Progenitor cell of endocrine pancreas (in vitro differentiated cells): ENCODE results near the gene RPN2. TPM values are rescaled to one million over a fixed set of nuclear protein-coding genes. Genes with fewer than 3 reads are reported as not detected.

Source experiments
- DNase-seq: peaks from one replicate; pipeline ENCODE4 v3.0.0; 2021; ENCODE audit warnings: low spot score; ENCODE audit not compliant: unreplicated experiment
- H3K27ac Mint-ChIP-seq: 2 replicates; pipeline ENCODE4 v1.8.0; 2021; ENCODE audit warnings: mild to moderate bottlenecking, moderate library complexity, mixed read lengths
- H3K27me3 Mint-ChIP-seq: 2 replicates; pipeline ENCODE4 v1.8.0; 2021; ENCODE audit warnings: mixed read lengths
- H3K36me3 Mint-ChIP-seq: 2 replicates; pipeline ENCODE4 v1.8.0; 2022; ENCODE audit warnings: mixed read lengths; ENCODE audit not compliant: insufficient read depth
- H3K4me1 Mint-ChIP-seq: 2 replicates; pipeline ENCODE4 v1.8.0; 2021; ENCODE audit warnings: low read depth, mixed read lengths
- H3K4me3 Mint-ChIP-seq: 2 replicates; pipeline ENCODE4 v1.8.0; 2021; ENCODE audit warnings: low read depth, mild to moderate bottlenecking, moderate library complexity, mixed read lengths
- H3K9me3 Mint-ChIP-seq: 2 replicates; pipeline ENCODE4 v1.8.0; 2021; ENCODE audit warnings: low read depth, mixed read lengths
- total RNA-seq: library from RNA; stranded (reverse); gene quantifications from 2 replicates; pipeline ENCODE4 v1.2.1, GENCODE V29; 2021
- TF ChIP-seq, protein P1 (sequence below): fragments of 200-600 bp; sonication (generic); IDR thresholded peaks from one replicate; pipeline ENCODE4 v1.5.0; 2021; ENCODE audit warnings: antibody characterized with exemption, mild to moderate bottlenecking; ENCODE audit not compliant: unreplicated experiment

RPN2 gene
- total RNA-seq, 1 donor from 2014 or later: 213 TPM

DNA sequence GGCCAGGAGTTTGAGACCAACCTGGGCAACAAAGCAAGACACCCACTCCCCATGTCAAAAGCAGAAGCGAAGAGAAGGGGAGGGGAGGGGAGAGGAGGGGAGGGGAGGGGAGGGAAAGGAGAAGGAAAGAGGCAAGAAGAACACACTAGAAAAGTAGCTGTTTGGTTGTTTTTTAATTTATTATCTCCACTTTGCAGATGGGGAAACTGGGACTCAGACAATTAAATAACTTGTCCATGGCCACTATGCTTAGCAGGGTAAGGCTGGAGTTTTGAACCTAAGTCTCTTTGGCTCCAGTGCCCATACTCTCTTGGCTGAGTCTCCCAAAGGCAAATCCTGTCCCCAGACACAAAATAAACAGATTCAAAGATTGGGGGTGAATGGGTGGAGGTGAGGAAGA lies 94.9 kb downstream of the RPN2 start:
- H3K27ac Mint-ChIP-seq: no peak overlapping the region
- no peaks in the 10 kb centered on the region for H3K27me3 Mint-ChIP-seq
- DNase-seq: no peak
- H3K36me3 Mint-ChIP-seq: no peaks in the 10 kb centered on the region
- TF ChIP-seq, protein P1, sequence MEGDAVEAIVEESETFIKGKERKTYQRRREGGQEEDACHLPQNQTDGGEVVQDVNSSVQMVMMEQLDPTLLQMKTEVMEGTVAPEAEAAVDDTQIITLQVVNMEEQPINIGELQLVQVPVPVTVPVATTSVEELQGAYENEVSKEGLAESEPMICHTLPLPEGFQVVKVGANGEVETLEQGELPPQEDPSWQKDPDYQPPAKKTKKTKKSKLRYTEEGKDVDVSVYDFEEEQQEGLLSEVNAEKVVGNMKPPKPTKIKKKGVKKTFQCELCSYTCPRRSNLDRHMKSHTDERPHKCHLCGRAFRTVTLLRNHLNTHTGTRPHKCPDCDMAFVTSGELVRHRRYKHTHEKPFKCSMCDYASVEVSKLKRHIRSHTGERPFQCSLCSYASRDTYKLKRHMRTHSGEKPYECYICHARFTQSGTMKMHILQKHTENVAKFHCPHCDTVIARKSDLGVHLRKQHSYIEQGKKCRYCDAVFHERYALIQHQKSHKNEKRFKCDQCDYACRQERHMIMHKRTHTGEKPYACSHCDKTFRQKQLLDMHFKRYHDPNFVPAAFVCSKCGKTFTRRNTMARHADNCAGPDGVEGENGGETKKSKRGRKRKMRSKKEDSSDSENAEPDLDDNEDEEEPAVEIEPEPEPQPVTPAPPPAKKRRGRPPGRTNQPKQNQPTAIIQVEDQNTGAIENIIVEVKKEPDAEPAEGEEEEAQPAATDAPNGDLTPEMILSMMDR: no peak
- H3K9me3 Mint-ChIP-seq: no peaks in the 10 kb centered on the region
- peaks cover 11% of the 10 kb centered on the region for H3K4me1 Mint-ChIP-seq
- H3K4me3 Mint-ChIP-seq: no peak overlapping the region

DNA sequence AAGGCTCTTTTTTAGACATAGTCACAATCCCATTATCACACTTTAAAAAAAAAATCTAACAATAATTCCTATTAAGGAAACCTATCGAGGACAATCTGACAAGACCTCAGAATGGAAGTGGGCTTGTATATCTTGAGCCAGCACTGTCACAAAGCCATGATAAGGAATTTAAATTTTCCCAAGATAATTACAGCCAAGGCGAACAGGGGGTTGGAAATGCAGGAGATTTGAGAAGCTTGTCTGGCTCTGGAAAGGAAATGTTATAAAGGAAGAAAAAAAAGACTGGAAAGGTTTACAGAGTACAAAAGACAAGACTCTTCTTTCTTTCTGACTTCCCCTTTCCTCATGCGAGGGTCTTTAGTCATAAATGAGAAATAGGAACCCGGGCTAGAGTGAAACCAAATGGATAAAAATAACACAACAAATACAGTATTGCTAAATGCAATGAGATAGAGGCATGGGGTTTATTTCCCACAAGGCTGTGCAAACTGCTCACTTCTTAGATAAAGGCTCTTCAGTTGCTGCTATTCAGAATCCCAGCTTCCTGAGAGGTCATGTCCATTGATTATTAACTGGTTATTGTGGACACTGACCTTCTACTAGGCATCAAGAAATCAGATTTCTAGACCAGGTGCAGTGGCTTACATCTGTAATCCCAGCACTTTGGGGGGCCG lies 95.9 kb downstream of the RPN2 start:
- H3K4me3 Mint-ChIP-seq: no peak overlapping the region
- no peak for DNase-seq
- TF ChIP-seq, protein P1: no peak
- H3K9me3 Mint-ChIP-seq: no peaks in the 10 kb centered on the region
- H3K27me3 Mint-ChIP-seq: no peaks in the 10 kb centered on the region
- peaks cover 12% of the 10 kb centered on the region for H3K4me1 Mint-ChIP-seq
- H3K36me3 Mint-ChIP-seq: no peaks in the 10 kb centered on the region
- no peak overlapping the region for H3K27ac Mint-ChIP-seq

DNA sequence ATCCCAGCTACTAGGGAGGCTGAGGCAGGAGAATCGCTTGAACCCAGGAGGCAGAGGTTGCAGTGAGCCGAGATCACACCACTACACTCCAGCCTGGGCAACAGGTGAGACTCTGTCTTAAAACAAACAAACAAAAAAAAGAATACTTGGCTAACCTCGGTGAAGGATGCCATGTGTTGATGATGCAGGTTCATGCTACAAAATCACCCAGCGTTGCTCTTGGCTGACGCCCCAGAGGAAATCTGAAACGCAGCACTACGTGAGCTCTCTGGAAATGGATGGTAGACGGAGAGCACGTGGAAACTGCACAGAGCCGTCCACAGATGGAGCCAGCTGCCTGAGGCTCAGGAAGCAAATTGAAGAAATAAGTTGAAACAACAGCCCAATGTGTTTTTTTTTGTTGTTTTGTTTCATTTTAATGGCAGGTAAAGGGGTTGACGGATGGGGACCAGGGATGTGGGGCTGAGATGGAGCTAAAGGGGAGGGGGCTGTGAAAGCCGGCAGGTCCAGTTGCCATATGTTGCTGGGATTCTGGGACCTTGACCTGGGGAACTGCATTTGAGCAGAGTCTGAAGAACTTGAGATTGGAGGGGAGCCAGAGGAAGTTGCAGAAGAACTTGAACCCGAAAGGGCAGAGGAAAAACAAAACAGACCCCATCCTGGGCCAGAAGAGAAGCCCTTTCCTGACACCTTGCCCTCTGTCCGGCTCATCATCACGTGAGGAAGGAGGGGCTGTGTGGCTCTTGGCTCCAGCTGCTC lies 97.5 kb downstream of the RPN2 start:
- H3K4me1 Mint-ChIP-seq: peaks cover 17% of the 10 kb centered on the region
- H3K27ac Mint-ChIP-seq: no peak overlapping the region
- no peaks in the 10 kb centered on the region for H3K27me3 Mint-ChIP-seq
- no peaks in the 10 kb centered on the region for H3K9me3 Mint-ChIP-seq
- H3K4me3 Mint-ChIP-seq: no peak overlapping the region
- no peak for DNase-seq
- no peaks in the 10 kb centered on the region for H3K36me3 Mint-ChIP-seq
- TF ChIP-seq, protein P1: peak; percentile 17

DNA sequence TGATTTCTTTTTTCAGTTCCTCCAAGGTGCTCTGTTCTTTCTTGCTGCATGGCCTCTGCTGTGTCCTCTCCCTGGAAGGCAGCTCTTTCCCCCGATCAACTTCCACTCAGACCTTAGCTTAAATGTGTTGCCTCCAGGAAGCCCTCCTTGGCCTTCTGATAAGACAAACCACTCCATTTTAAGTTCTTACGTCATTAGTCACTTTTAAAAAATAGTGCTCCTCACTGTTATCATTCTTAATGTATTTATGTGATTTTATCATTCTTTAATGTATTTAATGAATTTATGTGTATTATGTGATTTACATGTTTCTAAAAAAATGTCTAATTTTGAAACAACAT lies 98.1 kb downstream of the RPN2 start:
- Mint-ChIP-seq H3K4me1 (peaks cover 17% of the 10 kb centered on the region), H3K27me3 (no peaks in the 10 kb centered on the region), H3K27ac (no peak overlapping the region), H3K4me3 (no peak overlapping the region), H3K9me3 (no peaks in the 10 kb centered on the region), H3K36me3 (no peaks in the 10 kb centered on the region)
- TF ChIP-seq, protein P1: no peak
- no peak for DNase-seq

DNA sequence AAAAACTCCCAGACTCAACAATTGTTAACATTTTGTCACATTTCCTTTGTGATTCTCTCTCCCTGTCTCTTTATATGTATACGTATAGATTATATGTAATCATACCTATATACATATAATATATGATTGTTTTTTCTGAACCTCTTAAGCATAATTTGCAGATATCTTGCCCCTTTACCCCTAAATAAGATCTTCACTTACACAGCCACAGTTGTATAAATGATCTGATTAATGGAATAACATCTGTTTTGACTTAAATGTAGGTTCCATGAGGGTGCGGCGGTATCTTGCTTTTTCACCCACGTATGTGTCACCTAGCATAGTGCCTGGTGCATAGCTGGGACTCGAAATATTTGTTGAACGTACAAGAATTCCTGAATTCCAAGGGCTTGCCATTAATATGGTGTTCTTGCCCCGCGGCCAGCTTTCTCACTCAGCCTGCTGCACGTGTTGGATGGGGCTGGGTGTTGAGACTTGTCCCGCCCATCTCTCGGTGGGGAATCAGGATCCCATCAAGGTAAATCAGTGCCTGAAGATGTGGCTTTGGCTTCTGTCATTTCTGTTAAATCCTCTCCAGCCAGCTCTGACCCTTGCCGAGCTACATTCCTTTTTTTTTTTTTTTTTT lies 99.9 kb downstream of the RPN2 start:
- Mint-ChIP-seq H3K4me1 (peaks cover 17% of the 10 kb centered on the region), H3K4me3 (no peak overlapping the region)

More for the DNA sequence above, 99.9 kb downstream of the RPN2 start:
- TF ChIP-seq, protein P1: no peak
- H3K9me3 Mint-ChIP-seq: no peaks in the 10 kb centered on the region
- no peak for DNase-seq
- no peak overlapping the region for H3K27ac Mint-ChIP-seq
- H3K27me3 Mint-ChIP-seq: no peaks in the 10 kb centered on the region
- H3K36me3 Mint-ChIP-seq: no peaks in the 10 kb centered on the region
